GM19452 (cell line): ENCODE measurements around the gene KSR1.
A peak's percentile ranks its signal among the peaks of the same experiment; 100 is the strongest.
"Not testable (repeated sequence)": the region's sequence is repeated elsewhere in the genome, so short reads cannot be mapped to it uniquely, and the experiment has no call there.

ENCODE experiments used
- ATAC-seq: cut with Tn5 transposase; IDR thresholded peaks from one replicate; pipeline ENCODE4 v1.9.1; 2021; ENCODE audit not compliant: unreplicated experiment

The KSR1 gene

GRCh38 chr17:27628376-27628775 lies 172.1 kb downstream of the KSR1 start:
- ATAC-seq, result no peak

DNA sequence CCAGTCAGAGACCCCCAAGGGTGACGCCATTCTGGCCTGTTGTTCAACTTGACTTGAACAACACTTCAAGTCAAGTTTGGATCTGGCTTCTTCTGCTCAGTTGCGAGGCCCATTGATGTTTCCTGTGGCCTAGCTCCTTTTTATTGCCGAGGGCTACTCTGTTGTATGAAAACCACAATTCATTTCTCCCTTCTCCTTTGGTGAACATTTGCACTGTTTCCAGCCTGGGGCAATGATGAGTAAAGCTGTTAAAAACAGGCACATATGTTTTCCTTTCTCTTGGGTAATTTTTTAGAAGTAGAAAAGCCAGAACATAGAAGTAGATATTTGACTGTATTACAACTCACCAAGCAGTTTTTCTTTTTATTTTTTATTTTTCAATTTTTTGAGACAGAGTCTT lies 173.0 kb downstream of the KSR1 start:
- not testable (repeated sequence) for ATAC-seq

DNA sequence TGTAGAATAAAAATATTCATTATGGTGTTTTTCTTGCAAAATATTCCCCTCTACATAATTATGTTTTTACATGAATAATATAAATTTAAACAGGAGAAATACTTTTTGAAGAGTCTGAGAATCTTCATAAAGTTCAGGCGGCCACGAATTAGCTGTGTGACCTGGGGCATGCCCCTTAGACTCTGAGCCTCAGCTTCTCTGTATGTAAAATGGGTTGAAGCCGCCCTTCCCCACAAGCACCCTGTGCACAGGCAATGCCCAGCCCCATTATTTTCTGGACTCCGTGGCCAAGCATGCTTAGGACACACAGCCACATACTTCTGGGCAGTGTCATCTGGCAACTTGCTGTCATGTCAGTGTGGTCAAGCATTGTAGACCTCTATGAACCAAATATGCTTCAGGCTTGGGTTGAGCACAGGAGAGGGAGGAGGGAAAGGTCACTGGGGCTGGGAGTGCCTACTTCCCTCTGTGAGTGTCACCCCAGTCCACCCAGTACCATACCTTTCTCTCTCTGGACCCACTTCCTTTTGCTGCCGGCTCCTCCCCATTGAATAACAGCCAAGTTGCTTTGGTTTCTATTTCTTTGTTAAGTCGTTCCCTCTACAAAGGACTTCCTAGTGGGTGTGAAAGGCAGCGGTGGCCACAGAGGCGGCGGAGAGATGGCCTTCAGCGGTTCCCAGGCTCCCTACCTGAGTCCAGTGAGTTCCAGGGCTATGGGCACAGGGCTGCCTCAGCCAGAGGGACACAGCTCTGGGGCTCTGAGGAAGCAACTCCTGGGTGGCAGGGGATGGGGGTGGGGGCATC lies 174.6 kb downstream of the KSR1 start, which contains the start of gene LGALS9:
Gene LGALS9, plus strand, starts transcription at position 582 of the 804 bp plus-strand sequence. Its CDS starts 78 bp downstream, at position 660.
- ATAC-seq, result peak; percentile 62

DNA sequence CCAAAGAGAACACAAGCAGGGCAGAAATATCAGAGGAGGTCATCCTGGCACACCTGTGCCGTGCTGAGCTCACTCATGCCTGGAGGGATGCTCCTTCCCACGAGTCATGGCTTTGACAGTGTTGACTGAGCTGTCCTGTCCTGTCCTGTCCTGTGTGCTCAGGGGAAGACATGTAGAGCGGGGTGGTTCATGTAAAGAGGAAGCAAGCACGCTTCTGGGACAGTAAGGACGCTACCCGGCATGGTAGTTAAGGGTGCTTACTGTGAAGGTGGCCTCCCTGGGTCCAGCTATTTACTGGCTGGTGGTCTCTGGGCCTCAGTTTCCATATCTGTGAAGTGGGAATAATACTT lies 175.1 kb downstream of the KSR1 start:
- ATAC-seq, result peak; percentile 49

- ATAC-seq, result no peak
Measured at GRCh38 chr17:27631897-27632725, 175.9 kb downstream of the KSR1 start.

DNA sequence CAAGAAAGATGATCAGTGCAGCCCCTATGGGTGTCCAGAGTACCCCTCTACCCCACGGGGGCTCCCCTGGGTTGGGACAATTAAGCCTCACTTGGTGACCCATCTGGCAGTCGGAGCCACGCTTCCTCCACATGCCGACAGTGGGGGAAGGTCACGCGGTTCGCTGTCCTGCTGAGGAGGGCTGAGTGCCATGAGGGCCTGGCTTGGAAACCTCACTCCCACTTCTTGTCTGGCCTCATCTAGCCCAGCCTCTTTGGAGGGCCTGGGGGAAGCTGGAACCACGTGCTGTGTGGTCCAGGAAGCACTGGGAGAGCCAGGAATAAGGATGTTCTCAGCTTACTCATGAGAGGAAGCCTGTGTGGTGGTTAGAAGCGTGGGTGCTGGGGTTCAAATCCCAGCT lies 176.5 kb downstream of the KSR1 start:
- ATAC-seq, result not testable (repeated sequence)

DNA sequence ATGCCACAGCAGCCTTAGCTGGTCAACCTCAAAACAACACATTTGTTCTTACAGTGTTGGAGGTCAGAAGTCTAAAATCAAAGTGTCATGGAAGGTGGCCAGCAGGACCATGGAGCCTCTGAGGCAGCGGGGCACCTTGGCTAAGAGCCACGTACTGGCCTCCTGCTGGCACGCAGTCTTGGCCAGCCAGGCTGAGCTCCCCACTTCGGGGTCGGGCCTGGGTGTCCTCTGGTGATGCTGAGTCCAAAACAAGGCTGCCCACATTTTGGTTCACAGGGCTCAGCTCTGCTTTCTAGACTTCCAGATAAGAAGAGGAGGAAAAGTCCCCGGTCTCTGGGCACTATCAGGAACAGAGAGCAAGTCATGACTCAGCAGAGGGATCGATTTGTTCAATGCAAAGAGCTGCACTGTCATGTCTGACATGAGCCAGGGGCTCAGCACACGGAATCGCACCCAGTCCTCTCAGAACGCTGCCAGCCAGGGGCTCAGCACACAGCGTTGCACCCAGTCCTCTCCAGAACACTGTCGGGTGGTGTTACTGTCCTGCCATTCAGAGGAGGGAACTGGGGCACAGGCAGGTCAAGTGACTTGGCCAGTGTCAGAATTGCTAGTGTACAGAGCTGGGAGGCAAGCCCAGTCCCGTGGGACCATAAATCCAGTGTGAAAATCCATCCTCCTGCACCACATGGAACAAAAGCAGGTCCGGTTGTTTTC lies 177.2 kb downstream of the KSR1 start:
- ATAC-seq, result no peak

GRCh38 chr17:27634026-27634335 lies 177.7 kb downstream of the KSR1 start:
- ATAC-seq, result no peak

- ATAC-seq, result no peak
Measured at GRCh38 chr17:27634776-27635175, 178.5 kb downstream of the KSR1 start.

- no peak for ATAC-seq
Measured at GRCh38 chr17:27635275-27635823, 179.1 kb downstream of the KSR1 start.

- not testable (repeated sequence) for ATAC-seq
Measured at GRCh38 chr17:27636005-27636520, 179.8 kb downstream of the KSR1 start.

DNA sequence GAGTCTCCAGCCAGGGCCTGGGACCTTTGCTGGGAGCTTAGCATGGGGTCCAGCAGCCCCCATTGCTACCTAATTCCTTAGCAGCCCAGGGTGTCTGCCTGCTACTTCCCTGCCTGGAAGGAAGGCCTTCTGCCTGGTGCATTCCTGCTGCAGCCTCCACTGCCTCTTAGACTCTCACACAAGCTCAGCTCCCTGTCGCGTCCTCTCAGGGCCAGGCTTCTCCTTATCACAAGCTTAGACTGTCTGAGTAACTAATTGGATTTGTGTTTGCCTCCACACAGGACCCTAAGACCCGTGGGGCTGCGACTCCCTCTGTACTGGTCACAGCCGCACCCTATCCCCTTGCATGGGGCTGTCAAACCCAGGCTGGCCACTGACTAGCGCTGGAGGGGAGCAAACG lies 181.6 kb downstream of the KSR1 start:
- ATAC-seq, result not testable (repeated sequence)

- ATAC-seq, result not testable (repeated sequence)
Measured at GRCh38 chr17:27638415-27638914, 182.2 kb downstream of the KSR1 start.

- no peak for ATAC-seq
Measured at GRCh38 chr17:27640790-27641189, 184.5 kb downstream of the KSR1 start.

DNA sequence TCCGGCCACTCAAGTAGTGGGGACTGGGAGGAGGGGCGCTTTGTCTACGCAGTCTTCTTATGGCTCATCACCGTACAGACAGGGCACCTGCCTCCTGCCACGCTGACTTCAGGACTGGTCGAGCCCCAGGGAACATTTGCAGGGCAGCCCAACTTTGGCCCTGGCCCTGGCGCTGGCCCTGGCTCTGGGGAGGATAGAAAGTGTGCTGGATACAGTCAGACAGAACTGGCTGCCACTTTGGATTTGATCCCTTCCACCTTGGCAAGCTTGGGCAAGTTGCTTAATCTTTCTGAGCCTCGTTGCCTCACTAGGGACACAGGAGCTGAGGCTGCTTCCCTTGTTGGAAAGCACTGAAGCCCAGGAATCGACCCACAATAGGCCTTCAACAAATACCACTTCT lies 188.3 kb downstream of the KSR1 start:
- ATAC-seq, result no peak

GRCh38 chr17:27645621-27646020 lies 189.4 kb downstream of the KSR1 start:
- ATAC-seq, result not testable (repeated sequence)

GRCh38 chr17:27646232-27646631 lies 190.0 kb downstream of the KSR1 start:
- no peak for ATAC-seq

- no peak for ATAC-seq
Measured at GRCh38 chr17:27647765-27648164, 191.5 kb downstream of the KSR1 start.

DNA sequence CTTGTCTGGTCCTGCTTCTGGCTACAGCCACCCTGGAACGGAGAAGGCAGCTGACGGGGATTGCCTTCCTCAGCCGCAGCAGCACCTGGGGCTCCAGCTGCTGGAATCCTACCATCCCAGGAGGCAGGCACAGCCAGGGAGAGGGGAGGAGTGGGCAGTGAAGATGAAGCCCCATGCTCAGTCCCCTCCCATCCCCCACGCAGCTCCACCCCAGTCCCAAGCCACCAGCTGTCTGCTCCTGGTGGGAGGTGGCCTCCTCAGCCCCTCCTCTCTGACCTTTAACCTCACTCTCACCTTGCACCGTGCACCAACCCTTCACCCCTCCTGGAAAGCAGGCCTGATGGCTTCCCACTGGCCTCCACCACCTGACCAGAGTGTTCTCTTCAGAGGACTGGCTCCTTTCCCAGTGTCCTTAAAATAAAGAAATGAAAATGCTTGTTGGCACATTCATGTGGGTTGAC lies 192.9 kb downstream of the KSR1 start:
- not testable (repeated sequence) for ATAC-seq

- ATAC-seq, result no peak
Measured at GRCh38 chr17:27649929-27650328, 193.7 kb downstream of the KSR1 start.

DNA sequence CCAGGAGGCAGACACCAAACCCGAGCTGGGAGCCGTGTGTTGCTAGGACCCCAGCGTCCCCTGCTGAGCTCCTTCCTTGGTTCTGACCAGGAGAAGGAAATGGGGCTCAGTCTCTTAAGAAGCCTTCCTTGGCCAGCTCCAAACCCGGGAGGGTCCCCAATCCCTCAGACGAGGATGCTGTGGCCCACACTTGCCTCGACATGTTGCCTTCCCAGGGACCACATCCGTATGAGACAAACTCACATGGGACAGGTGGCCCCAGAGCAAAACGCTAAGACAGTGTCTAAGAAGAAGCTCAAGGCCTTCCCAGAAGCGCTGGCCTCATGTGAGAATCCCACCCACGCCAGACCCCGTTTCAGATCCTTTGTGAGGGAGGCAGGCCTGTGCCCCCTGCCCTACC lies 194.6 kb downstream of the KSR1 start:
- no peak for ATAC-seq
